Thoracic aorta (tissue), 2 donors: Measurements from ENCODE around the gene CEP85L. TPM values are rescaled to one million over a fixed set of nuclear protein-coding genes. Genes with fewer than 3 reads are reported as not detected.

Source experiments
- ATAC-seq: fragments of 150-250 bp; one replicate; pipeline ENCODE4 v1.8.0; 2017; ENCODE audit warnings: low read depth; ENCODE audit not compliant: insufficient number of reproducible peaks, low FRiP score
- DNase-seq: peaks from one replicate; pipeline ENCODE4 v3.0.0-alpha.2; 2020; ENCODE audit warnings: low spot score
- H3K27ac ChIP-seq, 2 donors: fragments of 200-600 bp; sonication (generic); 1 replicate in 1 of 2; 2 replicates in 1 of 2; pipeline ENCODE4 v1.5.1; 2016; ENCODE audit warnings: mild to moderate bottlenecking in 2 of 2, moderate library complexity in 2 of 2
- H3K27me3 ChIP-seq: fragments of 200-600 bp; sonication (generic); replicated peaks from 2 replicates; pipeline ENCODE4 v1.6.0; 2016; ENCODE audit warnings: mild to moderate bottlenecking; ENCODE audit not compliant: insufficient read depth
- H3K36me3 ChIP-seq: fragments of 200-600 bp; sonication (generic); one replicate; pipeline ENCODE4 v1.5.1; 2016
- H3K4me1 ChIP-seq, 2 donors: fragments of 200-600 bp; sonication (generic); 1 replicate in 1 of 2; 2 replicates in 1 of 2; pipeline versions ENCODE4 v1.5.1 to v1.6.0; 2016; ENCODE audit warnings: low read depth in 2 of 2, mild to moderate bottlenecking in 1 of 2; ENCODE audit not compliant: control insufficient read depth in 1 of 2
- H3K4me3 ChIP-seq: fragments of 200-600 bp; sonication (generic); 2 replicates; pipeline ENCODE4 v1.5.1; 2016; ENCODE audit warnings: mild to moderate bottlenecking
- H3K9me3 ChIP-seq: fragments of 200-600 bp; sonication (generic); 2 replicates; pipeline ENCODE4 v1.5.1; 2016
- CTCF ChIP-seq: fragments of 200-600 bp; sonication (generic); IDR thresholded peaks from one replicate; pipeline ENCODE4 v1.5.1; 2019; ENCODE audit warnings: antibody characterized with exemption
- total RNA-seq, 2 donors: library from RNA; depleted of rRNA; stranded (reverse); fragments of >200 nt; gene quantifications; one replicate each; pipeline versions ENCODE4 v1.1.0 to v1.2.3, GENCODE V29; 2016

The CEP85L gene
- 10 to 100 TPM; 13.3 to 22.7 TPM for total RNA-seq

- TF ChIP-seq CTCF = peak; percentile 6
- peaks cover 11% of the 10 kb centered on the region in 2 donors for H3K4me1 ChIP-seq
- DNase-seq (peak; percentile 51), ATAC-seq (peak; percentile 86)
- H3K4me3 ChIP-seq = peak within 1 kb of the TSS; percentile 76
- peak within 1 kb of the TSS; percentile 93 to 95 for H3K27ac ChIP-seq
- no peaks in the 10 kb centered on the region for H3K9me3 ChIP-seq
- H3K27me3 ChIP-seq = no peaks in the 10 kb centered on the region
- H3K36me3 ChIP-seq = no peaks in the 10 kb centered on the region
These were observed at the start of gene CEP85L for GRCh38 chr6:118651282-118652050. CEP85L (minus strand) TSS chr6:118651591; CDS start chr6:118651269, 322 bp downstream.

- H3K27me3 ChIP-seq = no peaks in the 10 kb centered on the region
- ATAC-seq (no peak), DNase-seq (no peak)
- H3K4me1 ChIP-seq = peaks cover 0 to 3% of the 10 kb centered on the region in 2 donors
- no peaks in the 10 kb centered on the region for H3K36me3 ChIP-seq
- no peak for TF ChIP-seq CTCF
- no peak overlapping the region for H3K4me3 ChIP-seq
- H3K9me3 ChIP-seq = no peaks in the 10 kb centered on the region
- no peak overlapping the region for H3K27ac ChIP-seq
These were observed 49.1 kb upstream of the CEP85L start for GRCh38 chr6:118700531-118700930.

GRCh38 chr6:118697554-118697953 is 46.2 kb upstream of the CEP85L start:
- H3K4me3 ChIP-seq = no peak overlapping the region
- no peaks in the 10 kb centered on the region for H3K36me3 ChIP-seq
- no peak for TF ChIP-seq CTCF
- H3K27me3 ChIP-seq = no peaks in the 10 kb centered on the region
- no peak for ATAC-seq
- H3K27ac ChIP-seq = no peak overlapping the region
- H3K4me1 ChIP-seq = no peaks in the 10 kb centered on the region
- no peak for DNase-seq
- H3K9me3 ChIP-seq = no peaks in the 10 kb centered on the region

GRCh38 chr6:118696271-118696670 is 44.9 kb upstream of the CEP85L start:
- DNase-seq (no peak), ATAC-seq (no peak)
- Histone ChIP-seq H3K4me1 (no peaks in the 10 kb centered on the region), H3K27ac (no peak overlapping the region), H3K27me3 (no peaks in the 10 kb centered on the region), H3K4me3 (no peak overlapping the region), H3K9me3 (no peaks in the 10 kb centered on the region), H3K36me3 (no peaks in the 10 kb centered on the region)
- no peak for TF ChIP-seq CTCF

- H3K36me3 ChIP-seq = no peaks in the 10 kb centered on the region
- no peak for TF ChIP-seq CTCF
- no peaks in the 10 kb centered on the region for H3K27me3 ChIP-seq
- H3K9me3 ChIP-seq = no peaks in the 10 kb centered on the region
- H3K4me1 ChIP-seq = no peaks in the 10 kb centered on the region
- no peak for ATAC-seq
- no peak overlapping the region for H3K4me3 ChIP-seq
- H3K27ac ChIP-seq = no peak overlapping the region
- no peak for DNase-seq
These were observed 42.2 kb upstream of the CEP85L start for GRCh38 chr6:118693562-118693961.
